Lower leg skin (tissue), 3 donors: Measurements from ENCODE around the gene IP6K3.

Source experiments
- CTCF ChIP-seq, 3 donors: fragments of 450-650 bp; IDR thresholded peaks; one replicate each; pipeline ENCODE4 v1.5.1; 2016; ENCODE audit warnings: antibody characterized with exemption in 3 of 3, mild to moderate bottlenecking in 3 of 3, moderate library complexity in 2 of 3
- POLR2A ChIP-seq, 2 donors: fragments of 450-650 bp; IDR thresholded peaks; one replicate each; pipeline ENCODE4 v1.6.1; 2016 to 2017; ENCODE audit warnings: antibody characterized with exemption in 2 of 2, mild to moderate bottlenecking in 1 of 2, moderate library complexity in 1 of 2

GRCh38 chr6:33684428-33684896 lies 62.2 kb downstream of the IP6K3 start:
- no peak for TF ChIP-seq CTCF (IDR thresholded peaks at IDR 0.05)
- no peak for TF ChIP-seq POLR2A (IDR thresholded peaks at IDR 0.05)
